Ammon's horn (tissue), 1 donor: ENCODE results near the gene EDDM13.
"Not testable (repeated sequence)": the region's sequence is repeated elsewhere in the genome, so short reads cannot be mapped to it uniquely, and the experiment has no call there.

ENCODE experiments used
- DNase-seq: peaks from one replicate; pipeline ENCODE4 v3.0.0-alpha.2; 2016; ENCODE audit warnings: low spot score

Gene EDDM13

GRCh38 chr19:56272161-56272798 is at the start of gene EDDM13:
TSS of gene EDDM13 (plus strand) at chr19:56272748. CDS start at chr19:56272835, 87 bp downstream.
- DNase-seq = no peak

GRCh38 chr19:56222901-56223300 is 49.6 kb upstream of the EDDM13 start:
- no peak for DNase-seq

GRCh38 chr19:56223481-56223880 is 49.1 kb upstream of the EDDM13 start:
- no peak for DNase-seq

DNA sequence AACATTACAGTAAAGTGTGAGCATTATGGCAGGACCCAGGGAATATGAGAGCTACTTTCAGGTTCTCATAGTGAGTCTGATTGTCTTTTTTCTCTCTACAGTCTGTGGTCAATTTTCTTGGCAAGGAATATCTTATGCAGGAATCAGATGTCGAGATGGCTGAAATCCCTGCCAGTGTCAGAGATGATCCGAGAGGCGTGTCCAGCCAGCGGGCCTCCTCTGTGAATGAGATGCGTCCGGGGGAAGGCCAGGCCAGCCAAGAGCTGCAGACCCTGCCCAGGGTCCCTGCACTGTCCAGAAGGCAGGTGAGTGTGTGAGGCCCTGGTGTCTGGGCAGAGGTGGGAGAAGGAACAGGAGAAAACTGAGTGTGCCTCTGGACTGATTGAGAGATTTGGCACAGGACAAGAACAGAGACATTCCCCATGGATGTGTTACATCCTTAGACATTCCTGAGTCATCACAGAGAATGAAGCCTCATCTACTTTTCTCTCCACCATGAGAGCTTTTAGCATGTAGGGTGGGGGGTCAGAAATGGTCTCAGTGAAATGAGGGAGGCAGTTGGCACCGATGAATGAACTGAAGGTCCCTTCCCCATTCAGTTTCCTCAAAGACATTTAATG is 27.3 kb upstream of the EDDM13 start:
- DNase-seq = no peak

DNA sequence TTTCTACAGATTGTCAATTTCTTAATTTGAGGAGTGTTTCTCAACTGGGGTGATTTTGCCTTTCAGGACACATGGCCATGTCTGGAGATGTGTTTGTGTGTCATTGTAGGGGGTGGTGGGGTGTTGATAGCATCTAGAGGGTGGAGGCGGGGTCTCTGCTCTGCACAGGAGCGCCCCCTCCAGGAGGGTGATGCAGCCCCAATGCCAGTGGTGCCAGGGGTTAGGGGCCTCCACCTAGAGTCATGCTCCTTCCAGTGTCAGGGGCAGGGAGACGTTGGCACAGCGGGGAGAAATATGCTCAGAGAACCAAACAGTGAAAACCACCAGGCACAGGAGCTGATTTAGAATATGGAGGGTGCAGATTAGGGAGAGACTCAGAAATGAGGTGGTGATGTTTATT is 26.8 kb upstream of the EDDM13 start:
- DNase-seq = not testable (repeated sequence)

DNA sequence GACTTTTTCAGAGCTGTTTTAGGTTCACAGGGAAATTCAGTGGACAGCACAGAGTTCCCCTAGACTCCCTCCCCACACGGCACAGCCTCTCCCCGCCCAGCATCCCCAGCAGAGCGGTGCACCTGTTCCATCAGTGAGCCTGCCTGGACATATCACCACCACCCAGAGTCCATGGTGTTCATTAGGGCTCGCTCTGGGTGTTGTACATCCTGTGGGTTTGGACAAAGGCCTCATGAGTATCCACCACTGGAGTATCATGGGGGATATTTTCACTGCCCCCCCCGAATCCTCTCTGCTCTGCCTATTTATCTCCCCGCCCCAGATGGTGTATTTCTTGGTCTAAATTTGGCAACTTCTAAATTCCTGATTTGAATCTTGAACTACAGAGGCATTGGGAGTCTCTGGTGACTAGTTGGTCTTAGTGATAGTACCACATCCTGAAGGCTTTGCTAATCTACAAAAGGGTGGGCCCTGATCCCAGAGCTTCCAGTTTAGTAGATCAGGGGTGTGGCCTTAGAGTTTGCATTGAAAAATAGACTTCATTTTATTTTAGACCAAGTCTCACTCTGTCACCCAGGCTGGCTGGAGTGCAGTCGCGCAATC is 23.7 kb upstream of the EDDM13 start:
- DNase-seq = not testable (repeated sequence)

DNA sequence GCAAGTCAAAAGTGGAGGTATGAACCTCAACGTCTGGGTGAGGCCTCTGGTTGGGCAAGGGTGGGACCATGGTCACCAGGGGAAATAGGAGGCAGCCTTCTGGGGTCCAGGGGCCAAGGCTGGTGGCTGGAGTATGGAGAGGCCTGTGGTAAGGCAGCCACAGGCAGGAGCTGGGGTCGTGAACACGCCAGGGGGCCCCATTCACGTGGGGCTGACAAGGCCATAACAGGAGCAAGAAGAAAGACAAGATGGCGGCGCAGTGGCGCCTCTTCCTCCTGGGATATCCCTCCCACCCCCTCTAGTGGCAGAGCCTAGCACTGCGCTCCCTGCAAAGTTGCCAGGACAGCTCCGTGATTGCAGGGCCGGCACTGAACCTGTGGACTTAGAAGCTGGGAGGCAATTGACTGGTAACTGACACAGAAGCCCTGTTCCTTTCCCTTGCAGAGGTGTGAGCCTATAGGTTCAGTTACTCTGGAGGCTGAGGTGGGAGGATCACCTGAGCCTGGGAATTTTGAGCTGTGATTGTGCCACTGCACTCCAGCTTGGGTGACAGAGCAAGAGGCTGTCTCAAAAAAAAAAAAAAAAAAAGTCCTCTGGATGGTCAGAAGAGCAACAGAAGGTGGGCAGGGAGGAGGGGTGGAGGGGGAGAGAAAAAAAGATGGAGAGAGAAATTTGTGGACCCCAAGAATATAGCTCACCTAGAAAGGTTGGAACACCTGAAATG is 19.7 kb upstream of the EDDM13 start:
- DNase-seq = peak; percentile 44

DNA sequence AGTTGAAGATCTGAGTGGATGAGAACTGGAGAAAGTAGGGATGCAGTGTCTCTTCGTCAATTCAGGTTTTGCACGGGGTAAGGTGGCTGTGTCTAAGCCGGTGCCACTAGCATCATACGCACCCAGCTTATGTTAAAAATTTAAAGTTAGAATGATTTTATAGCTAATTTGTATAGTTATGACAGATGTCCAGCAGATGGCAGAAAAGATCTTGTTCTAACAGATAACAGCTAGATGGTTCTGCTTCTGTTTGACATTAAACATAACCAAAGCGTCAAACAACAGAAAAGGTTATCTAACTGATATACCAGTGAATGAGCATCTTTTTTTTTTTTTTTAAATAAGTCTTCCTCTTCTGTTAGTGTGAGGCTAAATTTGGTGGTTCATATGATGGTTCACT is 18.8 kb upstream of the EDDM13 start:
- peak; percentile 76 for DNase-seq

- DNase-seq = no peak
Observed at GRCh38 chr19:56258272-56258671, 14.3 kb upstream of the EDDM13 start.

DNA sequence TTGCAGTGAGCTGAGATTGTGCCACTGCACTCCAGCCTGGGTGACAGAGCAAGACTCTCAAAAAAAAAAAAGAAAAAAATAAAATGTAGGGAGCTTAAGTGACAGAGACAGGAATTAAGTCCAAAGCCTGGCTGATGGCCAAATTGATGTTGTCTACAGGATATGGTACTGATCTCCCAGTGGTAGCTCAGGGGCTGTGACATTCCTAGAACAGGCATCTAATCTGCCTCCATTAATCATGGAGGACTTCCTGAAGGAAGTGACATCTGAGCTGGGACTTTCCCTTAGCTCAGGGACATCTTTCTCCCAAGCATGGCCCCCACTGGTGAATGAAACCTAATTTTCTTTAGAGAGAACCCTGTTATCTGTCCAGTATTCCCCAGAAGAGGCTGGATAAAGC is 11.4 kb upstream of the EDDM13 start:
- DNase-seq = no peak

GRCh38 chr19:56261932-56262331 is 10.6 kb upstream of the EDDM13 start:
- DNase-seq = not testable (repeated sequence)

- no peak for DNase-seq
Observed at GRCh38 chr19:56263319-56263718, 9.2 kb upstream of the EDDM13 start.

DNA sequence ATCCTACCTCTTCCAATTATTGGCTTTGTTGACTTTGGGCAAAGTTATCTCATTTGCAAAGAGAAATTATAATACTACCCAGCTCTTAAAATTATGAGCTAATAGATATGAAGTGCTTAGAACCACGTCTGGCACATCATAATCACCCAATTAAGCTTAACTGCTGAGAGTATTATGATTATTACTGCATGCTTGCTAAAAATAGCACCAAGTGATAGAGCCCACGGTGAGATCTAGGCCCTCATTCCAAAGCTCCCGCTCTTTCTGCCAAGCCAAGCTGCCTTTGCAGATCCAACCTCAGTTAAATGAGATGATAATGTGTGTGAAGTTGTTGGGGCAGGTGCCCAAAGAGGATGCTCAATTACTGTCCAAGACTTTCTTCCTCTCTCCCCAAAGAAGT is 6.5 kb upstream of the EDDM13 start:
- DNase-seq = no peak

DNA sequence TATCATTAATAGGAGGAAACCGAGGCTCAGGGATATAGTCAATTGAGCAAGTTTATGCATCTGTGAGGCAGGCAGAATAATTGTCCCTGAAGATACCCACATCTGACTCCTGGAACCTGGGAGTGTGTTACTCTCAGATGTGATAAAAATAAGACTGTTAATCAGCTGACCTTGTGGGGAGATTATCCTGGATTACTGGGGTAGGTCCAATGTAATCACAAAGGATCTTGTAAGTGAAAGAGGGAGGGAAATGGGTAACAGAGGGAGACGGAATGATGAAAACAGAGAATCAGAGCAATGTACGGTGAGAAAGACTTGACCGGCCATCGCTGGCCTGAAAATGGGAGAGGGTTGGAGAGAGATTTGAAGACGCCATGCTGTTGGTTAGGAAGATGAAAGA is 3.2 kb upstream of the EDDM13 start:
- no peak for DNase-seq

GRCh38 chr19:56270676-56271075 is 1.9 kb upstream of the EDDM13 start:
- peak; percentile 4 for DNase-seq

DNA sequence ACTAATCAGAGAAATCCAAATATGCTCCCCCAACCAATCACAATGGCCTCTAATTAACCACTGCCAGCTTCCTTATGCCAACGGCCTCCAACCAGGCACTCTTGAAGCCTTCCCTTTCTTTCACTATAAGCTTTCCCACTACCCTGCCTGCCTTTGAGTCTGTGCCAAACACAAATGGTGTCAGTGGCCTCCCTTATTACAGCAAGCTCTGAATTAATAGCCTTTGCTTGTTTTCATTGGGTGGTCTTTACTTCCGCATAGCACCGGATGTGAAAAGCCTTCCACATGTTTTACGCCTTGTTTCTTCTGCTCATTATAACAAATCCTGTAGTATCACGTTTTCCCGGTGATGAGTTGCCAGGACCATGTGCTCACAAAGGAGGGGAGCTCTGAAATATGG is 1.4 kb upstream of the EDDM13 start:
- DNase-seq = no peak

DNA sequence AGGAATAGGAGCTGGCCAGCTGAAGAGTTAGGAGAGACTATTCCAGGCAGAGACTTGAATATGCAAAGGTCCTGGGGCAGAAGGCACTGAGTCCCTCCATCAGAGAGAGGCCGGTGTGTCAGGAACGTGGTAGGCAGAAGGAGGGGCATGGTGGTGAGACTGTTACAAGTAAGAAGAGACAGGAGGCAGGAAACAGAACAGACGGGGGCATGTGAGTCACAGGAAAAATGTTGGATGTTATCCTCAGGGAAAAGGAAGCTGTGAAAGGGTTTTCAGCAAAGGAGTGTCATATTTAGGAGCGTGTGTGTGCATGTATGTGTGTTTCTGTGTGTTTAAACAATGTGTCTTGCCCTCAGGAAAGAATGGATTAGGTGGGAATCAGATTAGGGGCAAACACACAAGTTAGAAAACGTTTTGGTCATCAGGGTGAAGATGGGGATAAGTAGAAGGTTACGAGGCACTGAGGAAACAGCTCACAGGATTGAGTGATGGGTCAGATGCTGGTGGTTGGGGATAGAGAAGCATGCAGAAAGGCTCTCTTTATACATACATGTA is 1.1 kb downstream of the EDDM13 start:
- no peak for DNase-seq

GRCh38 chr19:56282809-56283208 is 10.3 kb downstream of the EDDM13 start:
- no peak for DNase-seq

GRCh38 chr19:56284746-56285145 is 12.2 kb downstream of the EDDM13 start:
- DNase-seq = no peak

DNA sequence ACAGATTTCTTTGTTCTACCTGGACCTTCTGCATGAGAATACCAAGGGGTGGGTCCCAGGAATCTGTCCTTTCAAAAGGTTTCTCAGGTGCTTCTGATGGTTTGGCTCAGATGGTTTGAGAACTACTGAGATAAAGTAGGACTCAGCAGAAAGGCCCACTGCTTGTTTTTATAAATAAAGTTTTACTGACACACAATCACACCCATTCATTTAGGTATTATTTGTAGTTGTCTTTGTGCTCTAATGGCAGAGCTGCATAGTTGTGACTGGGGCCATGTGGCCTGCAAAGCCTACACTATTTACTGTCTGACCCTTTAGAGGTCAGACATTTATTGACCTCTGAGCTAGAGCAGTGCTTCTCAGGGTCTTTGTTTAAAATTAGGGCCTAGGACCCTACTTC is 17.6 kb downstream of the EDDM13 start:
- no peak for DNase-seq

- no peak for DNase-seq
Observed at GRCh38 chr19:56291867-56292266, 19.3 kb downstream of the EDDM13 start.

DNA sequence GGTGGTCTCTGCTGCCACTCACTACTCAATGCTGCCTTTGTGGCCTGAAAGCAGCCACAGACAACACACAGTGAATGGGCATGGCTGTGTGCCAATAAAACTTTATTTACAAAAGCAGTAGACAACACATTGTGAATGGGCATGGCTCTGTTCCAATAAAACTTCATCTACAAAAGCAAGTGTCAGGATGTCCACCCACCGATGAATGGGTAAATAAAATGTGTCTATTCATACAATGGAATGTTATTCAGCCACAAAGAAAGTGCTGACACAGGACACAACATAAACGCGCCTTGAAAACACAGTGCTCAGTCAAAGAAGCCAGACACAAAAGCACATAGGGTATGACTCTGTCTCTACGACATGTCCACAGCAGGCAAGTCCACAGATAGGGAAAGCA is 22.0 kb downstream of the EDDM13 start:
- peak; percentile 31 for DNase-seq
